HCT116 (cell line): Measurements from ENCODE around the gene PAQR3. TPM values are rescaled to one million over a fixed set of nuclear protein-coding genes. Genes with fewer than 3 reads are reported as not detected.

Experiments
- ATAC-seq: fragments of 200-7000 bp; cut with Tn5 transposase; 2 replicates; pipeline ENCODE4 v1.9.1; 2020; ENCODE audit warnings: mild to moderate bottlenecking, moderate library complexity
- BruUV-seq: library from RNA; stranded (reverse); fragments of 400-500 nt; replicated peaks from 2 replicates; lab custom pipeline; 2021; lab: Mats Ljungman, UMichigan
- CTCF ChIA-PET: fragments of 300-600 bp; sonication (Branson Sonifier 250); formaldehyde crosslinking; loops from one replicate; lab custom pipeline; 2021; ENCODE audit warnings: antibody characterized with exemption; lab: Charles Lee
- POLR2A ChIA-PET: fragments of 300-600, 350-600 bp; sonication (Branson Sonifier 250); formaldehyde crosslinking; loops from one replicate; lab custom pipeline; 2021; ENCODE audit warnings: antibody characterized with exemption; lab: Charles Lee
- RAD21 ChIA-PET, 2 experiments: fragments of 300-600 bp; sonication (Branson Sonifier 250); formaldehyde crosslinking; loops; one replicate each; lab custom pipeline; 2023; ENCODE audit warnings: low total read pairs in 2 of 2; ENCODE audit not compliant: uncharacterized antibody in 2 of 2, unreplicated experiment in 2 of 2, low non-redundant PET in 1 of 2; lab: Charles Lee
- DNase-seq: peaks from one replicate; pipeline ENCODE4 v3.0.0-alpha.2; 2010; ENCODE audit warnings: low read depth, low spot score
- H2AFZ ChIP-seq: fragments of 200-600 bp; shearing (Covaris generic), sonication (generic); 2 replicates; pipeline ENCODE4 v1.6.1; 2017; ENCODE audit warnings: low read depth, mixed run types, mixed read lengths, antibody characterized with exemption, low read length; ENCODE audit not compliant: poor library complexity, severe bottlenecking
- H3K27ac ChIP-seq: 2 replicates; pipeline ENCODE4 v1.5.1; 2012; ENCODE audit warnings: low read depth, low read length
- H3K27me3 ChIP-seq: fragments of 200-600 bp; sonication (generic); 2 replicates; pipeline ENCODE4 v1.6.1; 2016; ENCODE audit warnings: mixed run types, low read length, mixed read lengths; ENCODE audit not compliant: insufficient read depth
- H3K36me3 ChIP-seq, 2 experiments: fragments of 200-500 bp in 1 of 2; fragments of 200-600 bp in 1 of 2; sonication (Bioruptor generic) in 1 of 2; sonication (generic) in 1 of 2; 2 replicates each; pipeline versions ENCODE4 v1.5.1 to v1.6.1; 2014 to 2016; ENCODE audit warnings: low read length in 2 of 2, inconsistent platforms in 1 of 2, mixed read lengths in 1 of 2, mixed run types in 1 of 2; ENCODE audit not compliant: insufficient read depth in 2 of 2, control insufficient read depth in 1 of 2
- H3K4me1 ChIP-seq, 2 experiments: fragments of 200-600 bp in 1 of 2; sonication (generic) in 1 of 2; 2 replicates each; pipeline versions ENCODE4 v1.5.1 to v1.6.1; 2012 to 2017; ENCODE audit warnings: low read length in 2 of 2, inconsistent platforms in 1 of 2, mild to moderate bottlenecking in 1 of 2, mixed read lengths in 1 of 2, mixed run types in 1 of 2, moderate library complexity in 1 of 2; ENCODE audit not compliant: insufficient read depth in 2 of 2, control insufficient read depth in 1 of 2
- H3K4me2 ChIP-seq: fragments of 200-600 bp; sonication (generic); 2 replicates; pipeline ENCODE4 v1.6.1; 2017; ENCODE audit warnings: mixed run types, low read length, mixed read lengths
- H3K4me3 ChIP-seq, 2 experiments: fragments of 200-600 bp in 1 of 2; sonication (generic) in 1 of 2; replicated peaks in 1 of 2; 2 replicates each; pipeline ENCODE4 v1.5.1; 2011 to 2016; ENCODE audit warnings: low read length in 2 of 2, control low read depth in 1 of 2, low read depth in 1 of 2, mild to moderate bottlenecking in 1 of 2, mixed read lengths in 1 of 2, mixed run types in 1 of 2
- H3K79me2 ChIP-seq: fragments of 200-600 bp; sonication (generic); 2 replicates; pipeline ENCODE4 v1.6.1; 2017; ENCODE audit warnings: mild to moderate bottlenecking, mixed run types, low read length, moderate library complexity, mixed read lengths; ENCODE audit not compliant: insufficient read depth
- H3K9ac ChIP-seq: fragments of 200-600 bp; sonication (generic); 2 replicates; pipeline ENCODE4 v1.6.1; 2016; ENCODE audit warnings: low read length, mixed read lengths
- H3K9me2 ChIP-seq: fragments of 200-600 bp; sonication (generic), shearing (Covaris generic); 2 replicates; pipeline ENCODE4 v1.6.1; 2017; ENCODE audit warnings: mixed run types, mild to moderate bottlenecking, moderate library complexity; ENCODE audit not compliant: insufficient read depth
- H3K9me3 ChIP-seq, 2 experiments: fragments of 200-500 bp in 1 of 2; fragments of 200-600 bp in 1 of 2; sonication (Bioruptor generic) in 1 of 2; sonication (generic) in 1 of 2; 2 replicates each; pipeline ENCODE4 v1.6.1; 2014 to 2017; ENCODE audit warnings: low read length in 2 of 2, mixed read lengths in 2 of 2, inconsistent platforms in 1 of 2, low read depth in 1 of 2, mild to moderate bottlenecking in 1 of 2, mixed run types in 1 of 2, moderate library complexity in 1 of 2; ENCODE audit not compliant: control insufficient read depth in 1 of 2, insufficient read depth in 1 of 2
- H4K20me1 ChIP-seq: fragments of 200-600 bp; sonication (generic), shearing (Covaris generic); 2 replicates; pipeline ENCODE4 v1.6.1; 2017; ENCODE audit warnings: mixed run types, mild to moderate bottlenecking, moderate library complexity; ENCODE audit not compliant: insufficient read depth
- CEBPB ChIP-seq: IDR thresholded peaks from 2 replicates; pipeline ENCODE4 v1.6.1; 2012; ENCODE audit warnings: low read depth
- ELF1 ChIP-seq: IDR thresholded peaks from 2 replicates; pipeline ENCODE4 v1.6.1; 2012; ENCODE audit warnings: low read depth, borderline replicate concordance
- EZH2 ChIP-seq: fragments of 200-600 bp; sonication (generic); IDR thresholded peaks from 2 replicates; pipeline ENCODE4 v1.6.1; 2017; ENCODE audit warnings: antibody characterized with exemption, mixed run types
- EZH2phosphoT487 ChIP-seq: fragments of 200-600 bp; IDR thresholded peaks from 2 replicates; pipeline ENCODE4 v1.6.1; 2018; ENCODE audit warnings: antibody characterized with exemption, borderline replicate concordance
- POLR2A ChIP-seq: IDR thresholded peaks from 2 replicates; pipeline ENCODE4 v1.7.0; 2011; ENCODE audit warnings: borderline replicate concordance; ENCODE audit not compliant: insufficient read depth, insufficient read length; ENCODE audit errors: extremely low read depth
- REST ChIP-seq: IDR thresholded peaks from 2 replicates; pipeline ENCODE4 v1.6.1; 2012; ENCODE audit warnings: low read depth
- SIN3A ChIP-seq: IDR thresholded peaks from 2 replicates; pipeline ENCODE4 v1.6.1; 2012; ENCODE audit warnings: low read depth
- SP1 ChIP-seq: IDR thresholded peaks from 2 replicates; pipeline ENCODE4 v1.6.1; 2012; ENCODE audit warnings: low read depth
- YY1 ChIP-seq: IDR thresholded peaks from 2 replicates; pipeline ENCODE4 v1.6.1; 2011; ENCODE audit warnings: low read length, low read depth, moderate library complexity, mild to moderate bottlenecking; ENCODE audit not compliant: insufficient replicate concordance; ENCODE audit errors: extremely low read depth
- ZBTB33 ChIP-seq: IDR thresholded peaks from 2 replicates; pipeline ENCODE4 v1.6.1; 2011; ENCODE audit warnings: mild to moderate bottlenecking, low read length, moderate library complexity; ENCODE audit not compliant: insufficient replicate concordance; ENCODE audit errors: extremely low read depth
- ZFX ChIP-seq: fragments of 450-650 bp; IDR thresholded peaks from 2 replicates; pipeline ENCODE4 v1.6.1; 2017
- ZNF274 ChIP-seq: fragments of 200-500 bp; sonication (Bioruptor generic); IDR thresholded peaks from 2 replicates; pipeline ENCODE4 v1.6.1; 2014; ENCODE audit warnings: mild to moderate bottlenecking, low read depth, low read length, inconsistent platforms
- intact Hi-C: fragments of 100-400 bp; cut with micrococcal nuclease; formaldehyde crosslinking; loops from 2 replicates; pipeline ENCODE4 v1.10.0; 2022
- total RNA-seq: library from RNA; stranded (reverse); gene quantifications from one replicate; pipeline ENCODE4 v1.2.1, GENCODE V29; 2021; ENCODE audit not compliant: unreplicated experiment
- TF ChIP-seq, protein P1 (sequence below): IDR thresholded peaks from 2 replicates; pipeline ENCODE4 v1.6.1; 2012

The PAQR3 gene
- total RNA-seq, 1 experiment from 2014 or later = 32.3 TPM

GRCh38 chr4:78937837-78938236 is 1.4 kb downstream of the PAQR3 start:
- Histone ChIP-seq H3K79me2 (peaks cover 25% of the 10 kb centered on the region), H3K36me3 (no peaks in the 10 kb centered on the region), H3K4me2 (peak overlapping the region; percentile 84), H3K27me3 (no peaks in the 10 kb centered on the region), H3K4me3 (peak overlapping the region; percentile 73 to 87), H3K9me2 (no peaks in the 10 kb centered on the region), H3K4me1 (peaks cover 0 to 17% of the 10 kb centered on the region in 2 experiments; a peak in 3 of 4 replicates), H3K9me3 (no peaks in the 10 kb centered on the region), H3K27ac (no peak overlapping the region), H3K9ac (no peak overlapping the region), H2AFZ (no peak overlapping the region), H4K20me1 (no peaks in the 10 kb centered on the region)
- POLR2A ChIA-PET = no interaction called here
- no TSS peak for BruUV-seq
- CTCF ChIA-PET = interaction anchor here (2.0 kb wide), 1 partner anchor 14 kb away, joined by 7 read pairs; no protein-coding TSS in a partner anchor
- RAD21 ChIA-PET = no interaction called here
- intact Hi-C loops = loop anchor here (5.0 kb wide), 1 partner anchor 881 kb away; the partner anchor contains the start of gene FRAS1
- TF ChIP-seq ELF1 = no peak
- no peak for TF ChIP-seq POLR2A
- TF ChIP-seq ZNF274 = no peak
- no peak for TF ChIP-seq YY1
- TF ChIP-seq CEBPB = no peak
- TF ChIP-seq SP1 = no peak
- no peak for TF ChIP-seq EZH2
- no peak for TF ChIP-seq SIN3A
- no peak for TF ChIP-seq ZFX
- no peak for TF ChIP-seq EZH2phosphoT487
- TF ChIP-seq, protein P1, sequence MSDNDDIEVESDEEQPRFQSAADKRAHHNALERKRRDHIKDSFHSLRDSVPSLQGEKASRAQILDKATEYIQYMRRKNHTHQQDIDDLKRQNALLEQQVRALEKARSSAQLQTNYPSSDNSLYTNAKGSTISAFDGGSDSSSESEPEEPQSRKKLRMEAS = no peak
- TF ChIP-seq REST = no peak
- no peak for TF ChIP-seq ZBTB33
- DNase-seq (no peak), ATAC-seq (no peak)
